Nasal cavity respiratory epithelium epithelial cell of viscerocranial mucosa (primary cell): ENCODE data around the gene TOPORS. TPM values are rescaled to one million over a fixed set of nuclear protein-coding genes. Genes with fewer than 3 reads are reported as not detected.

Experiments
- total RNA-seq: library from RNA; depleted of rRNA; stranded (reverse); fragments of >200 nt; gene quantifications from 2 replicates; pipeline ENCODE4 v1.2.3, GENCODE V29; 2014

TOPORS gene
- total RNA-seq: 42.6 and 55.4 TPM in 2 replicates

DNA sequence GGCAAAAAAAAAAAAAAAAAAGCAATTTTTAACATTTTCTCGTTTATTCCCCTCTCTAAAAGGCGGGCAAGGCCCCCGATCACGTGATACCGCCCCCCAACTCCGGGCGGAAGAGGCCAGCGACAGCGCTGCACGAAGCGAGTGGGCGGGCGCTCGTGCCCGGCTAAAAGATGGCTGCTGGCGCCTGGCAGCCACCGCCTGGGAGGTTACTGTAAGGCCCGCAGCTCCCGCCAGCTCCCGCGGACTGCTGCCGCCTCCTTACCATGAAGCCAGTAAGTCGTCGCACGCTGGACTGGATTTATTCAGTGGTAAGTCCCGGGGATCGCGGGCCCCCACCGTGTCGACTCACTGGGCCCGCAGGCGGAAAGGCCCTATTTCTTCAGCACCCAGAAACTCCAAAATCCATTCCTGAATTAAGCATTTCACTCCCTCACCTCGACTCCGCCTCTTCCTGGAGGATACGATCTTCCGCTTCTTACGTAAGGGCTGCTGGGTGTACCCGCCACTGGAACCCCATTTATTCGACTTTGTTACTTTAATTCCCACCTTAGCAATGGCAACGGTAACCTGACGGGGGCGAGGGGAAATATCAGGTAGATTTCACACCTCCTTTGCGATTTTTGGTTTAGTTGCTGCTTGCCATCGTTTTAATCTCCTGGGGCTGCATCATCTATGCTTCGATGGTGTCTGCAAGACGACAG, at the start of gene TOPORS, which contains the start of gene SMIM27:
Gene TOPORS, minus strand, starts transcription at position 415 of the 701 bp plus-strand sequence. Its CDS starts 150 bp downstream, at position 265.
Gene SMIM27, plus strand, starts transcription at position 156 of the 701 bp plus-strand sequence. Its CDS starts 108 bp downstream, at position 264.

DNA sequence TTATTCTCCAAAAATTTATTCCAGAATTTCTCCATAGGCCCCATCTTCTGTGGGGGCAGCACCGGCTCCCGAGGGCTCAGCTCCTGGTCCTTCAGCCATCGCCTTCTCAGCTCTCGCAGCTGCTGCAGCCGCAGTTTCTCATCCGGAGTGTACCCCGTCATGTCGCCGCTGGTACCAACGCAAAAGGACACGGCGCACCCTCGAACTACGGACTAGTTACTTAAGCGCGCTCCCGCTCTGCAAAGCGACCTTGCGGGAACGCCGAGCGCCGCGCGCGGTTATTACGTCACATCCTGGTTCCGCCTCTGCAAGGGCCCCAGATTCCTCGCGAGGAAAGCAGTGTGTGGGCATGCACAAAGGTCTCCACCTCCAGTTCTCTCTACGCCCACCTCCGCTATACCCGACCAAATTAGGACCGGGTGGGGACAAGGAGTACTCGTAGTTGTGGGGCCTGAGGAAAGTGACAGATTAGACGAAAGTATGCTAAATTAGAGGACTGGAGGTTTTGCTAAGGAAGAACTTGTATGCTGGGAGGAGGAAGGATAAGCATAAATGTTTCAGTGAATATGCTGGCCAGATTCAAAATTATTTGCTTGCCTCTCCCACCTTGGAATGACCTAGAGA, 20.6 kb upstream of the TOPORS start, which contains the start of gene NDUFB6:
Gene NDUFB6, minus strand, starts transcription at position 260 of the 624 bp plus-strand sequence. Its CDS starts 99 bp downstream, at position 161.

DNA sequence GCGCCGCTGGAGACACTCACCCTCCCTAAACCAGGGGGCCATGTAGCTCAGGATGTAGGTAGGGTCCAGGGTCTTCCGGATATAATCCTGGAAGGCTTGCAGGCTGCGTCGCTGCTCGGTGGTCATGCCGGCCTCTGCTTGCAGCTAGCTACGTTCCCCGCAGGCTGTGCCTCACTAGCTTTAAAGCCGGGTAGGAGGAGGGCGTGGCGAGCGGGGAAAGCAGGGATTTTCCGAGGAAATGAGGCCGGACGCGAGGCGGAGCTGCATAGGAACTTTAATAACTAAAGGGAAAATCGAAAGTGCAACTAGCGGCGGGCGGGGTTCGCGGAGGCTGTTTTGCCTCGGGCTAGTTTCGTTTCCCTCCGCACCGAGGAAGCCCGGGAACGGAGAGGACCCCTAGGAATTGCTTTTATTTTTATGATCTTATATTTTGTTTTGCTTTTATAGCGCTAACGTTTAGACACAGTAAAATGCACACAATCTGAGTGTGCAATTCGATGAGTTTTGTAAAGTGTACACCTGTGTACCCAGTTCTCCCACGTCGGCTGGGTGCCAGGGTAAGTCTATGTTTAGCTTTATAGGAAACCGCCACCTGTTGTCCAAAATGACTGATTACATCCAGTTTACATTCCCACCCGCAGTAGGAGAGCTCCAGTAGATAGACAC, 26.2 kb downstream of the TOPORS start, which contains the start of gene RIGI:
Gene RIGI, minus strand, starts transcription at position 156 of the 666 bp plus-strand sequence. Its CDS starts 30 bp downstream, at position 126.

Other genes starting within 250 kb of the TOPORS start
- 13.3 and 41.6 TPM in 2 replicates for gene ACO1, start 167.9 kb downstream of the TOPORS start, total RNA-seq
- 6.5 TPM in 2 replicates for gene RIGI, start 26.4 kb downstream of the TOPORS start, total RNA-seq
- 1.4 and 1.6 TPM in 2 replicates for gene SMIM27, start 259 bp downstream of the TOPORS start, total RNA-seq
- gene NDUFB6, start 20.6 kb upstream of the TOPORS start, total RNA-seq: 14.3 and 14.7 TPM in 2 replicates
- under 0.01 TPM in 2 replicates for gene TAF1L, start 83.1 kb upstream of the TOPORS start, total RNA-seq
- not detected in 2 replicates for gene TMEM215, start 231.0 kb upstream of the TOPORS start, total RNA-seq